GM20000 (cell line): ENCODE data around the gene FHIT.

Experiments
- DNase-seq: peaks from one replicate; pipeline ENCODE4 v3.0.0; 2012; ENCODE audit warnings: low spot score
- CTCF ChIP-seq: IDR thresholded peaks from 2 replicates; pipeline ENCODE4 v1.5.1; 2012; ENCODE audit warnings: mild to moderate bottlenecking, control low read depth; ENCODE audit errors: extremely low read depth, missing control alignments

The FHIT gene

GRCh38 chr3:60809857-60810610, 441.2 kb downstream of the FHIT start:
- DNase-seq = no peak
- no peak for TF ChIP-seq CTCF

- TF ChIP-seq CTCF = no peak
Measured at GRCh38 chr3:60803216-60804173, 447.8 kb downstream of the FHIT start.

GRCh38 chr3:60801307-60801706, 449.9 kb downstream of the FHIT start:
- no peak for TF ChIP-seq CTCF
- no peak for DNase-seq

More at GRCh38 chr3:60803216-60804173, 447.8 kb downstream of the FHIT start:
- no peak for DNase-seq

- no peak for DNase-seq
- TF ChIP-seq CTCF = no peak
Measured at GRCh38 chr3:60798456-60798855, 452.8 kb downstream of the FHIT start.

- DNase-seq = no peak
- no peak for TF ChIP-seq CTCF
Measured at GRCh38 chr3:60792249-60792852, 458.9 kb downstream of the FHIT start.

- TF ChIP-seq CTCF = no peak
- no peak for DNase-seq
Measured at GRCh38 chr3:60788185-60788584, 463.1 kb downstream of the FHIT start.
